H9 (cell line): ENCODE results near the gene CYP4F2. TPM values are rescaled to one million over a fixed set of nuclear protein-coding genes. Genes with fewer than 3 reads are reported as not detected.

ENCODE experiments used
- DNase-seq: peaks from one replicate; pipeline ENCODE4 v3.0.0-alpha.2; 2017
- H2AFZ ChIP-seq: one replicate; pipeline ENCODE4 v1.6.1; 2013; ENCODE audit warnings: mild to moderate bottlenecking, low read length, control low read depth, moderate library complexity
- H2AK5ac ChIP-seq: 2 replicates; pipeline ENCODE4 v1.6.1; 2013; ENCODE audit warnings: low read length, control low read depth, mixed read lengths; ENCODE audit not compliant: insufficient read length
- H2BK120ac ChIP-seq: one replicate; pipeline ENCODE4 v1.6.1; 2013; ENCODE audit warnings: low read depth, mild to moderate bottlenecking, low read length, control low read depth, inconsistent platforms; ENCODE audit not compliant: poor library complexity, severe bottlenecking
- H2BK12ac ChIP-seq: 2 replicates; pipeline ENCODE4 v1.6.1; 2013; ENCODE audit warnings: low read length, control low read depth, mixed read lengths, low read depth; ENCODE audit not compliant: insufficient read length
- H2BK15ac ChIP-seq: 2 replicates; pipeline ENCODE4 v1.6.1; 2013; ENCODE audit warnings: low read depth, low read length, control low read depth
- H2BK20ac ChIP-seq: one replicate; pipeline ENCODE4 v1.6.1; 2013; ENCODE audit warnings: low read depth, mild to moderate bottlenecking, low read length, control low read depth, inconsistent platforms; ENCODE audit not compliant: poor library complexity, severe bottlenecking
- H2BK5ac ChIP-seq: 2 replicates; pipeline ENCODE4 v1.6.1; 2013; ENCODE audit warnings: low read length, control low read depth, mixed read lengths; ENCODE audit not compliant: insufficient read length
- H3K14ac ChIP-seq: 2 replicates; pipeline ENCODE4 v1.6.1; 2013; ENCODE audit warnings: low read length, control low read depth; ENCODE audit not compliant: insufficient read depth
- H3K18ac ChIP-seq: 2 replicates; pipeline ENCODE4 v1.6.1; 2013; ENCODE audit warnings: low read depth, mild to moderate bottlenecking, mixed read lengths, low read length, control low read depth; ENCODE audit not compliant: insufficient read length
- H3K23ac ChIP-seq: 2 replicates; pipeline ENCODE4 v1.6.1; 2013; ENCODE audit warnings: low read length, control low read depth, mixed read lengths, low read depth; ENCODE audit not compliant: insufficient read length
- H3K23me2 ChIP-seq: 2 replicates; pipeline ENCODE4 v1.6.1; 2013; ENCODE audit warnings: low read depth, mild to moderate bottlenecking, mixed read lengths, low read length, control low read depth; ENCODE audit not compliant: insufficient read length, poor library complexity, severe bottlenecking
- H3K27ac ChIP-seq: 2 replicates; pipeline ENCODE4 v1.5.1; 2013; ENCODE audit warnings: low read length, control low read depth, mixed read lengths, low read depth; ENCODE audit not compliant: insufficient read length
- H3K27me3 ChIP-seq: 2 replicates; pipeline ENCODE4 v1.6.1; 2013; ENCODE audit warnings: low read length, control low read depth, inconsistent platforms; ENCODE audit not compliant: insufficient read depth
- H3K4ac ChIP-seq: 2 replicates; pipeline ENCODE4 v1.6.1; 2013; ENCODE audit warnings: low read depth, mild to moderate bottlenecking, control low read depth, inconsistent platforms, low read length, moderate library complexity
- H3K4me1 ChIP-seq: 2 replicates; pipeline ENCODE4 v1.6.1; 2013; ENCODE audit warnings: low read length, control low read depth, inconsistent platforms; ENCODE audit not compliant: insufficient read depth
- H3K4me2 ChIP-seq: 2 replicates; pipeline ENCODE4 v1.6.1; 2013; ENCODE audit warnings: low read length, control low read depth, mixed read lengths; ENCODE audit not compliant: insufficient read length, insufficient read depth
- H3K56ac ChIP-seq: 2 replicates; pipeline ENCODE4 v1.6.1; 2013; ENCODE audit warnings: low read depth, mild to moderate bottlenecking, mixed read lengths, low read length, control low read depth; ENCODE audit not compliant: insufficient read length
- H3K79me1 ChIP-seq: 2 replicates; pipeline ENCODE4 v1.6.1; 2013; ENCODE audit warnings: low read depth, mild to moderate bottlenecking, moderate library complexity, low read length, control low read depth, inconsistent platforms; ENCODE audit not compliant: insufficient read depth, poor library complexity, severe bottlenecking
- H3K79me2 ChIP-seq: 2 replicates; pipeline ENCODE4 v1.6.1; 2013; ENCODE audit warnings: low read length, control low read depth, inconsistent platforms; ENCODE audit not compliant: insufficient read depth
- H3K9ac ChIP-seq: 2 replicates; pipeline ENCODE4 v1.6.1; 2013; ENCODE audit warnings: low read length, control low read depth, mixed read lengths; ENCODE audit not compliant: insufficient read length; ENCODE audit errors: extremely low read depth
- H3K9me3 ChIP-seq: one replicate; pipeline ENCODE4 v1.6.1; 2013; ENCODE audit warnings: low read depth, low read length, inconsistent platforms; ENCODE audit not compliant: control insufficient read depth
- H3T11ph ChIP-seq: one replicate; pipeline ENCODE4 v1.6.1; 2013; ENCODE audit warnings: mild to moderate bottlenecking, low read length, control low read depth, inconsistent platforms
- H4K20me1 ChIP-seq: one replicate; pipeline ENCODE4 v1.6.1; 2013; ENCODE audit not compliant: control insufficient read depth, insufficient read length, insufficient read depth
- H4K5ac ChIP-seq: 2 replicates; pipeline ENCODE4 v1.6.1; 2013; ENCODE audit warnings: low read depth, mild to moderate bottlenecking, mixed read lengths, low read length, control low read depth; ENCODE audit not compliant: insufficient read length
- H4K8ac ChIP-seq: replicated peaks from 2 replicates; pipeline ENCODE4 v1.6.1; 2013; ENCODE audit warnings: low read length, control low read depth, mixed read lengths, low read depth; ENCODE audit not compliant: insufficient read length
- H4K91ac ChIP-seq: 2 replicates; pipeline ENCODE4 v1.6.1; 2013; ENCODE audit warnings: low read depth, mild to moderate bottlenecking, moderate library complexity, mixed read lengths, low read length, control low read depth; ENCODE audit not compliant: insufficient read length
- H3K27ac Mint-ChIP-seq, 3 experiments: 2 replicates in 2 of 3; 3 replicates in 1 of 3; pipeline ENCODE4 v1.8.0; 2020 to 2021; ENCODE audit warnings: mixed read lengths in 3 of 3, mild to moderate bottlenecking in 1 of 3, moderate library complexity in 1 of 3
- H3K27me3 Mint-ChIP-seq: 2 replicates; pipeline ENCODE4 v1.8.0; 2021; ENCODE audit warnings: low read depth, mild to moderate bottlenecking, moderate library complexity, mixed read lengths
- H3K36me3 Mint-ChIP-seq, 3 experiments: 2 replicates in 2 of 3; 3 replicates in 1 of 3; pipeline ENCODE4 v1.8.0; 2020 to 2021; ENCODE audit warnings: low read depth in 3 of 3, mixed read lengths in 3 of 3; ENCODE audit not compliant: insufficient read depth in 1 of 3
- H3K4me1 Mint-ChIP-seq, 2 experiments: 2 replicates each; pipeline ENCODE4 v1.8.0; 2020; ENCODE audit warnings: mixed read lengths in 2 of 2
- H3K4me3 Mint-ChIP-seq, 2 experiments: 2 replicates in 1 of 2; 3 replicates in 1 of 2; pipeline ENCODE4 v1.8.0; 2020 to 2021; ENCODE audit warnings: mild to moderate bottlenecking in 2 of 2, mixed read lengths in 2 of 2, moderate library complexity in 1 of 2
- H3K9me3 Mint-ChIP-seq, 2 experiments: 2 replicates in 1 of 2; 3 replicates in 1 of 2; pipeline ENCODE4 v1.8.0; 2020; ENCODE audit warnings: mild to moderate bottlenecking in 2 of 2, mixed read lengths in 2 of 2, moderate library complexity in 1 of 2
- WGBS: extraction: QIAGEN DNeasy Blood & Tissue Kit; methylation state at CpG from one replicate; pipeline ENCODE4 v1.1.7; 2013; ENCODE audit warnings: missing lambda C conversion rate, low lambda C conversion rate, mixed read lengths; ENCODE audit not compliant: insufficient read length; ENCODE audit errors: extremely low coverage; 5-methylcytosine and 5-hydroxymethylcytosine counted together
- total RNA-seq: library from RNA; stranded (reverse); gene quantifications from 2 replicates; pipeline ENCODE4 v1.2.1, GENCODE V29; 2021
- TF ChIP-seq, protein P1 (sequence below): fragments of 200-600 bp; sonication (generic); conservative IDR thresholded peaks from 3 replicates; pipeline ENCODE4 v1.8.0; 2021; ENCODE audit warnings: antibody characterized with exemption, mild to moderate bottlenecking

Gene CYP4F2
- total RNA-seq, 1 experiment from 2014 or later = not detected

DNA sequence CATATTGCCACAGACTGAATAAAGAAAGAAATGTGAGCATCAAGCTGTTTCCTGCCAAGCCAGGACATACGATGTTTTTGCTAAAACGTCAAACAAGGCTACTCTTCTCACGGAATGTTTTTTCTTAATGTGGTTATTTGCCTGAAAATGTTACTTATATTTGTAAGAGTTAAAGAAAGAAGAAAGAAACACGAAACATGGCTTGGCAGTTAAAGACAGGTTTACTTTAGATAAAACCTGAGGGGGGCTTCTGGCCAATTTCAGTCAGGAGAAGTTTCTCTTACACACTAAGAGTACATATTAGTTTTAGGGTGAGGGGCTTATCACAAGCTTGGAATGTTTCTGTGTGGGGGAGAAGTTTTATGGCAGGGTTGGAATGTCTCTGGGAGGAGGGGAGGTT lies 46.5 kb upstream of the CYP4F2 start:
- no peak overlapping the region for H3K14ac ChIP-seq
- no peaks in the 10 kb centered on the region for H3K27me3 ChIP-seq
- no peak overlapping the region for H4K5ac ChIP-seq
- no peak overlapping the region for H4K91ac ChIP-seq
- H3K4me1 Mint-ChIP-seq = no peaks in the 10 kb centered on the region
- no peak overlapping the region for H3K56ac ChIP-seq
- H2AFZ ChIP-seq = no peak overlapping the region
- H3K36me3 Mint-ChIP-seq = peaks cover 0 to 26% (median 14%) of the 10 kb centered on the region in 3 experiments; a peak in 6 of 7 replicates
- no peak overlapping the region for H3K4me3 Mint-ChIP-seq
- H3K27me3 Mint-ChIP-seq = no peaks in the 10 kb centered on the region; the same call in 1 of the 2 replicates
- no peak overlapping the region for H2BK12ac ChIP-seq
- H4K20me1 ChIP-seq = no peaks in the 10 kb centered on the region
- peaks cover 68% of the 10 kb centered on the region for H3K9me3 ChIP-seq
- TF ChIP-seq, protein P1, sequence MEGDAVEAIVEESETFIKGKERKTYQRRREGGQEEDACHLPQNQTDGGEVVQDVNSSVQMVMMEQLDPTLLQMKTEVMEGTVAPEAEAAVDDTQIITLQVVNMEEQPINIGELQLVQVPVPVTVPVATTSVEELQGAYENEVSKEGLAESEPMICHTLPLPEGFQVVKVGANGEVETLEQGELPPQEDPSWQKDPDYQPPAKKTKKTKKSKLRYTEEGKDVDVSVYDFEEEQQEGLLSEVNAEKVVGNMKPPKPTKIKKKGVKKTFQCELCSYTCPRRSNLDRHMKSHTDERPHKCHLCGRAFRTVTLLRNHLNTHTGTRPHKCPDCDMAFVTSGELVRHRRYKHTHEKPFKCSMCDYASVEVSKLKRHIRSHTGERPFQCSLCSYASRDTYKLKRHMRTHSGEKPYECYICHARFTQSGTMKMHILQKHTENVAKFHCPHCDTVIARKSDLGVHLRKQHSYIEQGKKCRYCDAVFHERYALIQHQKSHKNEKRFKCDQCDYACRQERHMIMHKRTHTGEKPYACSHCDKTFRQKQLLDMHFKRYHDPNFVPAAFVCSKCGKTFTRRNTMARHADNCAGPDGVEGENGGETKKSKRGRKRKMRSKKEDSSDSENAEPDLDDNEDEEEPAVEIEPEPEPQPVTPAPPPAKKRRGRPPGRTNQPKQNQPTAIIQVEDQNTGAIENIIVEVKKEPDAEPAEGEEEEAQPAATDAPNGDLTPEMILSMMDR = no peak
- H3K9ac ChIP-seq = no peak overlapping the region
- no peak overlapping the region for H4K8ac ChIP-seq
- no peak overlapping the region for H3T11ph ChIP-seq
- H2AK5ac ChIP-seq = no peak overlapping the region
- no peaks in the 10 kb centered on the region for H3K79me2 ChIP-seq
- H3K23me2 ChIP-seq = no peaks in the 10 kb centered on the region
- no peaks in the 10 kb centered on the region for H3K79me1 ChIP-seq
- H2BK20ac ChIP-seq = no peak overlapping the region
- no CpG with 5 or more reads among the region's 4 CpGs for WGBS
- H3K27ac ChIP-seq = no peak overlapping the region
- no peak overlapping the region for H3K23ac ChIP-seq
- no peak for DNase-seq
- no peak overlapping the region for H2BK120ac ChIP-seq
- no peak overlapping the region for H3K4me2 ChIP-seq
- H2BK5ac ChIP-seq = no peak overlapping the region
- no peak overlapping the region for H2BK15ac ChIP-seq
- H3K4me1 ChIP-seq = no peaks in the 10 kb centered on the region
- no peak overlapping the region for H3K27ac Mint-ChIP-seq
- peaks cover 85 to 87% of the 10 kb centered on the region in 2 experiments for H3K9me3 Mint-ChIP-seq
- H3K4ac ChIP-seq = no peak overlapping the region
- H3K18ac ChIP-seq = no peak overlapping the region
